ENCODE data around the gene GATA1. TPM values are rescaled to one million over a fixed set of nuclear protein-coding genes. Genes with fewer than 3 reads are reported as not detected.
"Not testable (repeated sequence)": the region's sequence is repeated elsewhere in the genome, so short reads cannot be mapped to it uniquely, and the experiment has no call there.

GATA1 gene
- total RNA-seq, 1 donor from 2014 or later, result not detected

- Mint-ChIP-seq H3K9me3 (no peaks in the 10 kb centered on the region), H3K36me3 (ENCODE audit: low read depth) (peaks cover 12% of the 10 kb centered on the region), H3K27me3 (ENCODE audit: insufficient read depth) (no peaks in the 10 kb centered on the region), H3K4me3 (peak overlapping the region; percentile 91), H3K4me1 (ENCODE audit: low read depth) (peaks cover 17% of the 10 kb centered on the region), H3K27ac (peak overlapping the region; percentile 98)
- DNase-seq (ENCODE audit: low spot score), result peak; percentile 62
- intact Hi-C loops (cut with micrococcal nuclease), result loop anchor here (1.0 to 10.0 kb wide), 14 partner anchors 65 to 1147 kb away; partner anchors contain the start of genes EBP, ELK1, GPKOW and GRIPAP1
Measured at GRCh38 chrX:48802089-48802904, 15.9 kb downstream of the GATA1 start.

- peaks cover 17% of the 10 kb centered on the region for H3K4me1 Mint-ChIP-seq (ENCODE audit: low read depth)
- H3K4me3 Mint-ChIP-seq, result peak overlapping the region; percentile 91
- intact Hi-C loops (cut with micrococcal nuclease), result loop anchor here (1.0 to 10.0 kb wide), 14 partner anchors 66 to 1148 kb away; partner anchors contain the start of genes EBP, ELK1, GPKOW and GRIPAP1
- peaks cover 12% of the 10 kb centered on the region for H3K36me3 Mint-ChIP-seq (ENCODE audit: low read depth)
- no peaks in the 10 kb centered on the region for H3K9me3 Mint-ChIP-seq
- H3K27me3 Mint-ChIP-seq (ENCODE audit: insufficient read depth), result no peaks in the 10 kb centered on the region
- peak overlapping the region; percentile 98 for H3K27ac Mint-ChIP-seq
- DNase-seq (ENCODE audit: low spot score), result no peak
Measured at GRCh38 chrX:48802905-48803200, 16.5 kb downstream of the GATA1 start.

GRCh38 chrX:48806081-48806480, 19.7 kb downstream of the GATA1 start:
- Mint-ChIP-seq H3K9me3 (no peaks in the 10 kb centered on the region), H3K4me1 (ENCODE audit: low read depth) (peaks cover 5% of the 10 kb centered on the region), H3K4me3 (no peak overlapping the region), H3K27me3 (ENCODE audit: insufficient read depth) (no peaks in the 10 kb centered on the region), H3K27ac (peak overlapping the region; percentile 55), H3K36me3 (ENCODE audit: low read depth) (peaks cover 14% of the 10 kb centered on the region)
- no peak for DNase-seq (ENCODE audit: low spot score)
- intact Hi-C loops (cut with micrococcal nuclease), result loop anchor here (10.0 kb wide), 1 partner anchor 1151 kb away; the partner anchor contains the start of genes ELK1 and UXT

- Mint-ChIP-seq H3K36me3 (ENCODE audit: low read depth) (peaks cover 5% of the 10 kb centered on the region), H3K4me3 (no peak overlapping the region), H3K27me3 (ENCODE audit: insufficient read depth) (no peaks in the 10 kb centered on the region), H3K27ac (peak overlapping the region; percentile 56), H3K9me3 (no peaks in the 10 kb centered on the region), H3K4me1 (ENCODE audit: low read depth) (no peaks in the 10 kb centered on the region)
- intact Hi-C loops (cut with micrococcal nuclease), result no loop called here
- DNase-seq (ENCODE audit: low spot score), result no peak
Measured at GRCh38 chrX:48813644-48814043, 27.3 kb downstream of the GATA1 start.

- intact Hi-C loops (cut with micrococcal nuclease), result no loop called here
- peaks cover 6% of the 10 kb centered on the region for H3K36me3 Mint-ChIP-seq (ENCODE audit: low read depth)
- no peaks in the 10 kb centered on the region for H3K9me3 Mint-ChIP-seq
- no peak overlapping the region for H3K4me3 Mint-ChIP-seq
- no peaks in the 10 kb centered on the region for H3K4me1 Mint-ChIP-seq (ENCODE audit: low read depth)
- H3K27ac Mint-ChIP-seq, result no peak overlapping the region
- no peaks in the 10 kb centered on the region for H3K27me3 Mint-ChIP-seq (ENCODE audit: insufficient read depth)
- DNase-seq (ENCODE audit: low spot score), result no peak
Measured at GRCh38 chrX:48814722-48815121, 28.3 kb downstream of the GATA1 start.

GRCh38 chrX:48815266-48815665, 28.9 kb downstream of the GATA1 start:
- Mint-ChIP-seq H3K4me3 (no peak overlapping the region), H3K36me3 (ENCODE audit: low read depth) (peaks cover 7% of the 10 kb centered on the region)
- no peak for DNase-seq (ENCODE audit: low spot score)

GRCh38 chrX:48816014-48816810, 29.8 kb downstream of the GATA1 start:
- no peaks in the 10 kb centered on the region for H3K9me3 Mint-ChIP-seq
- intact Hi-C loops (cut with micrococcal nuclease), result no loop called here
- peaks cover 6% of the 10 kb centered on the region for H3K36me3 Mint-ChIP-seq (ENCODE audit: low read depth)
- H3K4me3 Mint-ChIP-seq, result no peak overlapping the region
- no peak for DNase-seq (ENCODE audit: low spot score)
- no peaks in the 10 kb centered on the region for H3K27me3 Mint-ChIP-seq (ENCODE audit: insufficient read depth)
- H3K4me1 Mint-ChIP-seq (ENCODE audit: low read depth), result no peaks in the 10 kb centered on the region
- no peak overlapping the region for H3K27ac Mint-ChIP-seq

More at GRCh38 chrX:48815266-48815665, 28.9 kb downstream of the GATA1 start:
- Mint-ChIP-seq H3K27ac (no peak overlapping the region), H3K9me3 (no peaks in the 10 kb centered on the region), H3K4me1 (ENCODE audit: low read depth) (no peaks in the 10 kb centered on the region), H3K27me3 (ENCODE audit: insufficient read depth) (no peaks in the 10 kb centered on the region)
- intact Hi-C loops (cut with micrococcal nuclease), result no loop called here

GRCh38 chrX:48818098-48818497, 31.7 kb downstream of the GATA1 start:
- no peak for DNase-seq (ENCODE audit: low spot score)
- Mint-ChIP-seq H3K9me3 (no peaks in the 10 kb centered on the region), H3K4me1 (ENCODE audit: low read depth) (no peaks in the 10 kb centered on the region), H3K4me3 (no peak overlapping the region), H3K27me3 (ENCODE audit: insufficient read depth) (no peaks in the 10 kb centered on the region), H3K36me3 (ENCODE audit: low read depth) (peaks cover 2% of the 10 kb centered on the region), H3K27ac (no peak overlapping the region)
- intact Hi-C loops (cut with micrococcal nuclease), result no loop called here

- DNase-seq (ENCODE audit: low spot score), result no peak
- Mint-ChIP-seq H3K36me3 (ENCODE audit: low read depth) (peaks cover 2% of the 10 kb centered on the region), H3K27me3 (ENCODE audit: insufficient read depth) (no peaks in the 10 kb centered on the region), H3K9me3 (no peaks in the 10 kb centered on the region), H3K4me1 (ENCODE audit: low read depth) (no peaks in the 10 kb centered on the region), H3K4me3 (no peak overlapping the region), H3K27ac (no peak overlapping the region)
- intact Hi-C loops (cut with micrococcal nuclease), result no loop called here
Measured at GRCh38 chrX:48818866-48819265, 32.5 kb downstream of the GATA1 start.

GRCh38 chrX:48819394-48819793, 33.0 kb downstream of the GATA1 start:
- DNase-seq (ENCODE audit: low spot score); H3K9me3 Mint-ChIP-seq; H3K4me1 Mint-ChIP-seq (ENCODE audit: low read depth); H3K27ac Mint-ChIP-seq; H3K36me3 Mint-ChIP-seq (ENCODE audit: low read depth); H3K4me3 Mint-ChIP-seq; intact Hi-C loops (cut with micrococcal nuclease); H3K27me3 Mint-ChIP-seq (ENCODE audit: insufficient read depth): not testable (repeated sequence)

GRCh38 chrX:48823053-48823452, 36.7 kb downstream of the GATA1 start:
- Mint-ChIP-seq H3K4me1 (ENCODE audit: low read depth) (no peaks in the 10 kb centered on the region), H3K36me3 (ENCODE audit: low read depth) (peaks cover 10% of the 10 kb centered on the region), H3K4me3 (no peak overlapping the region), H3K27me3 (ENCODE audit: insufficient read depth) (peaks cover 4% of the 10 kb centered on the region), H3K27ac (no peak overlapping the region), H3K9me3 (no peaks in the 10 kb centered on the region)
- DNase-seq (ENCODE audit: low spot score), result no peak
- intact Hi-C loops (cut with micrococcal nuclease), result no loop called here

- no peaks in the 10 kb centered on the region for H3K4me1 Mint-ChIP-seq (ENCODE audit: low read depth)
- no peak overlapping the region for H3K27ac Mint-ChIP-seq
- peaks cover 10% of the 10 kb centered on the region for H3K27me3 Mint-ChIP-seq (ENCODE audit: insufficient read depth)
- H3K36me3 Mint-ChIP-seq (ENCODE audit: low read depth), result peaks cover 10% of the 10 kb centered on the region
- DNase-seq (ENCODE audit: low spot score), result no peak
- H3K4me3 Mint-ChIP-seq, result no peak overlapping the region
- intact Hi-C loops (cut with micrococcal nuclease), result no loop called here
- H3K9me3 Mint-ChIP-seq, result no peaks in the 10 kb centered on the region
Measured at GRCh38 chrX:48824066-48824465, 37.7 kb downstream of the GATA1 start.
